SU-DHL-6 (cell line): ENCODE data around the gene TMEM120A.

ENCODE experiments used
- H2AFZ ChIP-seq: fragments of 200-600 bp; sonication (generic); 2 replicates; pipeline ENCODE4 v1.6.1; 2014; ENCODE audit warnings: low read depth, mild to moderate bottlenecking, moderate library complexity, mixed read lengths, antibody characterized with exemption, low read length; ENCODE audit not compliant: severe bottlenecking
- H3F3A ChIP-seq: fragments of 200-600 bp; shearing (Covaris generic); 2 replicates; pipeline ENCODE4 v1.6.0; 2016; ENCODE audit warnings: antibody characterized with exemption, mild to moderate bottlenecking; ENCODE audit not compliant: insufficient read depth
- H3K27ac ChIP-seq: fragments of 200-600 bp; sonication (generic); 2 replicates; pipeline ENCODE4 v1.5.1; 2016; ENCODE audit warnings: low read depth, mild to moderate bottlenecking, low read length, moderate library complexity, mixed read lengths
- H3K27me3 ChIP-seq: fragments of 200-600 bp; sonication (generic), shearing (Covaris generic); 2 replicates; pipeline ENCODE4 v1.6.0; 2014; ENCODE audit warnings: mild to moderate bottlenecking, low read length
- H3K36me3 ChIP-seq: fragments of 200-600 bp; sonication (generic); 2 replicates; pipeline ENCODE4 v1.6.1; 2014; ENCODE audit warnings: mild to moderate bottlenecking, low read length, mixed read lengths
- H3K4me2 ChIP-seq: fragments of 300-600, 200-600 bp; shearing (Covaris generic), sonication (generic); 2 replicates; pipeline ENCODE4 v1.6.0; 2014; ENCODE audit warnings: low read length, low read depth, mild to moderate bottlenecking; ENCODE audit not compliant: poor library complexity, severe bottlenecking
- H3K4me3 ChIP-seq: fragments of 200-600 bp; sonication (generic); 2 replicates; pipeline ENCODE4 v1.5.1; 2014; ENCODE audit warnings: antibody characterized with exemption, low read length, mild to moderate bottlenecking, mixed read lengths; ENCODE audit not compliant: insufficient read depth, poor library complexity, severe bottlenecking
- H3K79me2 ChIP-seq: fragments of 200-600 bp; sonication (generic); 2 replicates; pipeline ENCODE4 v1.6.1; 2014; ENCODE audit warnings: mild to moderate bottlenecking, low read length, moderate library complexity; ENCODE audit not compliant: insufficient read depth
- H3K9ac ChIP-seq: fragments of 200-600 bp; sonication (generic); 2 replicates; pipeline ENCODE4 v1.7.0; 2014; ENCODE audit warnings: mild to moderate bottlenecking, low read length
- H3K9me2 ChIP-seq: fragments of 200-600 bp; sonication (generic); replicated peaks from 2 replicates; pipeline ENCODE4 v1.6.1; 2014; ENCODE audit warnings: low read length; ENCODE audit not compliant: insufficient read depth
- H3K9me3 ChIP-seq: fragments of 200-600 bp; sonication (generic); 2 replicates; pipeline ENCODE4 v1.6.1; 2014; ENCODE audit warnings: low read length, mixed read lengths; ENCODE audit not compliant: insufficient read depth
- H4K20me1 ChIP-seq: fragments of 200-600 bp; sonication (generic); 2 replicates; pipeline ENCODE4 v1.6.1; 2014; ENCODE audit warnings: low read depth, mild to moderate bottlenecking, antibody characterized with exemption, low read length, moderate library complexity, mixed read lengths
- CTCF ChIP-seq: fragments of 200-600 bp; sonication (generic); IDR thresholded peaks from one replicate; pipeline ENCODE4 v1.5.1; 2017; ENCODE audit warnings: antibody characterized with exemption, mild to moderate bottlenecking, low read length, moderate library complexity; ENCODE audit not compliant: insufficient read depth, poor library complexity, severe bottlenecking
- EZH2phosphoT487 ChIP-seq: fragments of 200-600 bp; sonication (generic), shearing (Covaris generic); conservative IDR thresholded peaks from 2 replicates; pipeline ENCODE4 v1.6.1; 2018; ENCODE audit warnings: mild to moderate bottlenecking, antibody characterized with exemption, low read length, moderate library complexity, mixed read lengths

The TMEM120A gene

GRCh38 chr7:75968561-75969001, 25.8 kb downstream of the TMEM120A start:
- H3K9ac ChIP-seq = no peak overlapping the region
- H3K36me3 ChIP-seq = no peaks in the 10 kb centered on the region
- H3K79me2 ChIP-seq = no peaks in the 10 kb centered on the region
- H3K27ac ChIP-seq = no peak overlapping the region
- no peak overlapping the region for H3K4me3 ChIP-seq
- H3K9me2 ChIP-seq = no peaks in the 10 kb centered on the region
- no peak overlapping the region for H2AFZ ChIP-seq
- no peak overlapping the region for H3K4me2 ChIP-seq
- no peaks in the 10 kb centered on the region for H3K27me3 ChIP-seq
- H3F3A ChIP-seq = no peaks in the 10 kb centered on the region
- H4K20me1 ChIP-seq = no peaks in the 10 kb centered on the region
- TF ChIP-seq EZH2phosphoT487 = no peak
- no peak for TF ChIP-seq CTCF
- H3K9me3 ChIP-seq = no peaks in the 10 kb centered on the region

GRCh38 chr7:75968012-75968411, 26.4 kb downstream of the TMEM120A start:
- H3K79me2 ChIP-seq = no peaks in the 10 kb centered on the region
- no peak overlapping the region for H3K9ac ChIP-seq
- H3K4me3 ChIP-seq = no peak overlapping the region
- H3K9me3 ChIP-seq = no peaks in the 10 kb centered on the region
- TF ChIP-seq EZH2phosphoT487 (no peak), CTCF (no peak)
- no peaks in the 10 kb centered on the region for H3K27me3 ChIP-seq
- no peaks in the 10 kb centered on the region for H3K36me3 ChIP-seq
- no peak overlapping the region for H3K27ac ChIP-seq
- H3K4me2 ChIP-seq = no peak overlapping the region
- no peaks in the 10 kb centered on the region for H3F3A ChIP-seq
- H3K9me2 ChIP-seq = no peaks in the 10 kb centered on the region
- H4K20me1 ChIP-seq = no peaks in the 10 kb centered on the region
- no peak overlapping the region for H2AFZ ChIP-seq

- Histone ChIP-seq H4K20me1 (no peaks in the 10 kb centered on the region), H2AFZ (no peak overlapping the region), H3K79me2 (no peaks in the 10 kb centered on the region), H3K27ac (no peak overlapping the region), H3K4me2 (no peak overlapping the region), H3K9me3 (no peaks in the 10 kb centered on the region), H3F3A (no peaks in the 10 kb centered on the region), H3K27me3 (no peaks in the 10 kb centered on the region), H3K9ac (no peak overlapping the region), H3K9me2 (no peaks in the 10 kb centered on the region), H3K36me3 (no peaks in the 10 kb centered on the region), H3K4me3 (no peak overlapping the region)
- TF ChIP-seq EZH2phosphoT487 (no peak), CTCF (no peak)
Measured at GRCh38 chr7:75967487-75967997, 26.9 kb downstream of the TMEM120A start.

GRCh38 chr7:75967055-75967454, 27.3 kb downstream of the TMEM120A start:
- Histone ChIP-seq H3K9me3 (no peaks in the 10 kb centered on the region), H2AFZ (no peak overlapping the region), H3K36me3 (no peaks in the 10 kb centered on the region), H3F3A (no peaks in the 10 kb centered on the region), H3K79me2 (no peaks in the 10 kb centered on the region), H3K9me2 (no peaks in the 10 kb centered on the region), H3K9ac (no peak overlapping the region), H3K4me3 (no peak overlapping the region), H3K27ac (no peak overlapping the region), H3K27me3 (no peaks in the 10 kb centered on the region), H3K4me2 (no peak overlapping the region), H4K20me1 (no peaks in the 10 kb centered on the region)
- no peak for TF ChIP-seq CTCF
- no peak for TF ChIP-seq EZH2phosphoT487
